PC-9 (cell line): Measurements from ENCODE around the gene TRIM37. TPM values are rescaled to one million over a fixed set of nuclear protein-coding genes. Genes with fewer than 3 reads are reported as not detected.

Source experiments
- BruUV-seq: library from RNA; stranded (reverse); fragments of 400-500 nt; replicated peaks from 2 replicates; lab custom pipeline; 2021; lab: Mats Ljungman, UMichigan
- CTCF ChIA-PET: fragments of 300-600 bp; sonication (Branson Sonifier 250); formaldehyde crosslinking; loops from one replicate; lab custom pipeline; 2022; ENCODE audit warnings: antibody characterized with exemption; lab: Charles Lee
- POLR2A ChIA-PET: fragments of 300-600 bp; sonication (Branson Sonifier 250); formaldehyde crosslinking; loops from one replicate; lab custom pipeline; 2022; ENCODE audit warnings: antibody characterized with exemption; ENCODE audit not compliant: unreplicated experiment; lab: Charles Lee
- DNase-seq, 2 experiments: peaks; one replicate each; pipeline versions ENCODE4 v3.0.0 to v3.0.0-alpha.2; 2015 to 2022; ENCODE audit warnings: mixed read lengths in 1 of 2
- H2AFZ ChIP-seq: fragments of 200-600 bp; sonication (generic); 2 replicates; pipeline ENCODE4 v1.8.1; 2017; ENCODE audit warnings: antibody characterized with exemption
- H3F3A ChIP-seq: fragments of 200-600 bp; sonication (generic); 2 replicates; pipeline ENCODE4 v1.8.1; 2017; ENCODE audit warnings: antibody characterized with exemption, mild to moderate bottlenecking, low read depth; ENCODE audit not compliant: insufficient read depth
- H3K27ac ChIP-seq: fragments of 200-600 bp; sonication (generic); 2 replicates; pipeline ENCODE4 v1.6.1; 2016; ENCODE audit warnings: mixed run types
- H3K27me3 ChIP-seq: fragments of 200-600 bp; sonication (generic); 2 replicates; pipeline ENCODE4 v1.6.1; 2016; ENCODE audit warnings: low read depth, mixed run types; ENCODE audit not compliant: insufficient read depth
- H3K36me3 ChIP-seq: fragments of 200-600 bp; sonication (generic); 2 replicates; pipeline ENCODE4 v1.6.1; 2016; ENCODE audit warnings: low read depth, mixed run types
- H3K4me1 ChIP-seq: fragments of 200-600 bp; sonication (generic); replicated peaks from 2 replicates; pipeline ENCODE4 v1.6.1; 2016; ENCODE audit warnings: mixed run types; ENCODE audit not compliant: insufficient read depth
- H3K4me2 ChIP-seq: fragments of 200-600 bp; sonication (generic); 2 replicates; pipeline ENCODE4 v1.6.1; 2017; ENCODE audit warnings: mixed run types
- H3K4me3 ChIP-seq: fragments of 200-600 bp; sonication (generic); 2 replicates; pipeline ENCODE4 v1.6.1; 2016; ENCODE audit warnings: mixed run types
- H3K79me2 ChIP-seq: fragments of 200-600 bp; sonication (generic); 2 replicates; pipeline ENCODE4 v1.6.1; 2017; ENCODE audit warnings: low read depth, mixed run types
- H3K9me2 ChIP-seq: fragments of 200-600 bp; sonication (generic); 2 replicates; pipeline ENCODE4 v1.8.1; 2017; ENCODE audit warnings: mild to moderate bottlenecking; ENCODE audit not compliant: insufficient read depth
- H3K9me3 ChIP-seq: fragments of 200-600 bp; sonication (generic); 2 replicates; pipeline ENCODE4 v1.8.1; 2016; ENCODE audit warnings: low read depth; ENCODE audit not compliant: insufficient read depth
- H4K20me1 ChIP-seq: fragments of 200-600 bp; sonication (generic); 2 replicates; pipeline ENCODE4 v1.8.1; 2017; ENCODE audit not compliant: insufficient read depth
- EZH2 ChIP-seq: fragments of 200-600 bp; sonication (generic); IDR thresholded peaks from 2 replicates; pipeline ENCODE4 v1.8.0; 2017; ENCODE audit warnings: antibody characterized with exemption, low read depth
- intact Hi-C: fragments of 100-400 bp; cut with micrococcal nuclease; formaldehyde crosslinking; loops from one replicate; pipeline ENCODE4 v1.10.0; 2022; ENCODE audit not compliant: unreplicated experiment
- total RNA-seq: library from RNA; stranded (reverse); gene quantifications from 2 replicates; pipeline ENCODE4 v1.2.3, GENCODE V29; 2021
- TF ChIP-seq, protein P1 (sequence below): fragments of 200-600 bp; sonication (generic); conservative IDR thresholded peaks from 2 replicates; pipeline ENCODE4 v1.6.1; 2017; ENCODE audit warnings: mixed run types, antibody characterized with exemption, mild to moderate bottlenecking, moderate library complexity

Gene TRIM37
- total RNA-seq, 1 experiment from 2014 or later, result 24.6 TPM

DNA sequence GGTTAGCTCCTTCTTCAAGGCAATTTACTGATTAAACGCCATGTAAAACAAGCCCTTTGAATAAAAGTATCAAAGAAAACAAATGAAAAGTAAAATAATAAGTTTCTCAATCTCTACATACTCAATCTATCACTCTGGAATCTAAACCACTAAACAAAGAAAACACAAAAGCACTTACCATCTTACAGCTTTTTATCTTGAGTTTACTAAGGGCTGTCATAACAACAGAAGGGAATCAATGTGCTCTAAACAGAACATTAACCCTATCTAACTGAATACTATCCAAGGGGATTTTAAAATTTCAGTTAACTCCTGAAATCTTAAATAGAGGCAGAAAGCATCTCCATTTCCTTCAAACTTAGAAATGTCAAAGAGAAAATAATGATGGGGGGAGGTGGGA is 44.9 kb upstream of the TRIM37 start:
- 0 out of 2 replicates have a peak, but pooled peaks cover 3% of the 10 kb centered on the region for H3K36me3 ChIP-seq
- H3K4me2 ChIP-seq, result peak overlapping the region; percentile 76
- H3K4me1 ChIP-seq, result peaks cover 46% of the 10 kb centered on the region
- no peaks in the 10 kb centered on the region for H3K9me3 ChIP-seq
- ChIA-PET CTCF (no interaction called here), POLR2A (interaction anchor here (0.5 kb wide), 1 partner anchor 43 kb away, joined by 3 read pairs; no protein-coding TSS in a partner anchor)
- intact Hi-C loops, result no loop called here
- no peak overlapping the region for H3K4me3 ChIP-seq
- DNase-seq, result no peak
- H3F3A ChIP-seq, result peaks cover 24% of the 10 kb centered on the region
- no peak overlapping the region for H2AFZ ChIP-seq
- no peak for TF ChIP-seq EZH2
- TF ChIP-seq, protein P1, sequence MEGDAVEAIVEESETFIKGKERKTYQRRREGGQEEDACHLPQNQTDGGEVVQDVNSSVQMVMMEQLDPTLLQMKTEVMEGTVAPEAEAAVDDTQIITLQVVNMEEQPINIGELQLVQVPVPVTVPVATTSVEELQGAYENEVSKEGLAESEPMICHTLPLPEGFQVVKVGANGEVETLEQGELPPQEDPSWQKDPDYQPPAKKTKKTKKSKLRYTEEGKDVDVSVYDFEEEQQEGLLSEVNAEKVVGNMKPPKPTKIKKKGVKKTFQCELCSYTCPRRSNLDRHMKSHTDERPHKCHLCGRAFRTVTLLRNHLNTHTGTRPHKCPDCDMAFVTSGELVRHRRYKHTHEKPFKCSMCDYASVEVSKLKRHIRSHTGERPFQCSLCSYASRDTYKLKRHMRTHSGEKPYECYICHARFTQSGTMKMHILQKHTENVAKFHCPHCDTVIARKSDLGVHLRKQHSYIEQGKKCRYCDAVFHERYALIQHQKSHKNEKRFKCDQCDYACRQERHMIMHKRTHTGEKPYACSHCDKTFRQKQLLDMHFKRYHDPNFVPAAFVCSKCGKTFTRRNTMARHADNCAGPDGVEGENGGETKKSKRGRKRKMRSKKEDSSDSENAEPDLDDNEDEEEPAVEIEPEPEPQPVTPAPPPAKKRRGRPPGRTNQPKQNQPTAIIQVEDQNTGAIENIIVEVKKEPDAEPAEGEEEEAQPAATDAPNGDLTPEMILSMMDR, result no peak
- H3K79me2 ChIP-seq, result peaks cover 88% of the 10 kb centered on the region
- no peaks in the 10 kb centered on the region for H3K9me2 ChIP-seq
- H3K27ac ChIP-seq, result no peak overlapping the region
- no TSS peak for BruUV-seq
- H4K20me1 ChIP-seq, result 0 out of 2 replicates have a peak, but pooled peaks cover 4% of the 10 kb centered on the region
- no peaks in the 10 kb centered on the region for H3K27me3 ChIP-seq

DNA sequence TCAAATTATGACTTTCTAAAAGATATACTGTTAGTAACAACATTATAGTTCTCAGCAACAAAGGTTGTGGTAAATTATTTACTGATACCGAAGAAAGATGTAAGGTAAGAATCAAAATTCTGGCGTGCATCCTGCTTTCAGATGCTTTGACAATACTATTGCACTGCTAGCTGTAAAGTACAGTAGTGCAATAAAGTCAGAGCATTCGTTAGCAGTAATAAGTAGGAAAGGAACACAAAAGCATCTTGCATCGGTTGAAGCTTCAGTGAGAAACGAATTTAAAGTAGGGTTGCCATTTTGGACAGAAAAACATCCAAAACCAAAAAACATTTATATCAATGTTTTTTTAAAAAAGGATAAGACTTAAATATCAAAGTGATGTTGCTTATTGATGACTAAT is 44.3 kb upstream of the TRIM37 start:
- H3K9me2 ChIP-seq, result no peaks in the 10 kb centered on the region
- H3K79me2 ChIP-seq, result peaks cover 87% of the 10 kb centered on the region
- H3K4me3 ChIP-seq, result no peak overlapping the region
- H3K9me3 ChIP-seq, result no peaks in the 10 kb centered on the region
- DNase-seq, result no peak
- H3K36me3 ChIP-seq, result 0 out of 2 replicates have a peak, but pooled peaks cover 3% of the 10 kb centered on the region
- TF ChIP-seq, protein P1, result no peak
- TF ChIP-seq EZH2, result no peak
- H3K27me3 ChIP-seq, result no peaks in the 10 kb centered on the region
- H4K20me1 ChIP-seq, result 0 out of 2 replicates have a peak, but pooled peaks cover 4% of the 10 kb centered on the region
- H3K4me2 ChIP-seq, result no peak overlapping the region
- POLR2A ChIA-PET, result interaction anchor here (0.5 kb wide), 1 partner anchor 43 kb away, joined by 3 read pairs; no protein-coding TSS in a partner anchor
- no peak overlapping the region for H3K27ac ChIP-seq
- peaks cover 42% of the 10 kb centered on the region for H3K4me1 ChIP-seq
- intact Hi-C loops, result no loop called here
- no TSS peak for BruUV-seq
- CTCF ChIA-PET, result no interaction called here
- no peak overlapping the region for H2AFZ ChIP-seq
- H3F3A ChIP-seq, result peaks cover 24% of the 10 kb centered on the region

DNA sequence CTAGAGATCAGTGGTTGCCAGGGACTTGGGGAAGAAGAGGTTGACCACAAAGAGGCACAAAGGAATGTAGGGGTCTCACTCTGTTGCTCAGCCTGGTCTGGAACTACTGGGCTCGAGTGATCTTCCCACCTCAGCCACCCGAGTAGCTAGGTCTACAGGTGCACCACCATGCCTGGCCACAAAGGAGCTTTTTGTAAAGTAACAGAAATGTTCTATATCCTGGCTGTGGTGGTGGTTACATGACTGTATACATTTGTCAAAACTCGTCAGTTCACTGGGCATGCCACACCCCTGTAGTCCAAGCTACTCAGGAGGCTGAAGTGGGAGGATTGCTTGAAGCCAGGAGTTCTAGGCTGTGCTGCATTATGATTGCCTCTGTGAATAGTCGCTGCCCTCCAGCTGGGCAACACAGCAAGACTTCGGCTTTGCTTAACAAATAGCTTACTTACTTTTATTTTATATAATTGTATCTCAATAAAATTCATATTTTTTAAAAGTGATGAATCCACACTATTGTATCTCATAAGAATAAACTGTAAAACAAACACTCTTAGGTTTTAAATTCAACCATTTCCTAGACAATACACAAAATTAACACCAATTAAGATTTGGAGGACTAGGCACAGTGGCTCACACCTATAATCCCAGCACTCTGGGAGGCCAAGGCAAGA is 43.3 kb upstream of the TRIM37 start:
- Histone ChIP-seq H3K79me2 (peaks cover 94% of the 10 kb centered on the region), H3K36me3 (0 out of 2 replicates have a peak, but pooled peaks cover 3% of the 10 kb centered on the region), H3K9me3 (no peaks in the 10 kb centered on the region), H3K27ac (peak overlapping the region; percentile 13; the same call in 1 of the 2 replicates), H3K9me2 (no peaks in the 10 kb centered on the region), H3K4me2 (no peak overlapping the region), H3K4me3 (no peak overlapping the region), H4K20me1 (0 out of 2 replicates have a peak, but pooled peaks cover 4% of the 10 kb centered on the region), H3K4me1 (peaks cover 42% of the 10 kb centered on the region), H3F3A (peaks cover 24% of the 10 kb centered on the region), H3K27me3 (no peaks in the 10 kb centered on the region), H2AFZ (no peak overlapping the region)
- no TSS peak for BruUV-seq
- TF ChIP-seq, protein P1, result no peak
- TF ChIP-seq EZH2, result no peak
- ChIA-PET CTCF (no interaction called here), POLR2A (interaction anchor here (0.7 kb wide), 1 partner anchor 91 kb away, joined by 4 read pairs; no protein-coding TSS in a partner anchor)
- DNase-seq, result no peak
- intact Hi-C loops, result no loop called here
